ENCODE measurements around the gene GAB3.

The GAB3 gene

GRCh38 chrX:154751669-154752271 is 893 bp upstream of the GAB3 start:
- no peak for DNase-seq (ENCODE audit: low read depth, low spot score)

GRCh38 chrX:154751203-154751668 is 359 bp upstream of the GAB3 start:
- DNase-seq (ENCODE audit: low read depth, low spot score): no peak

- DNase-seq (ENCODE audit: low read depth, low spot score): no peak
Measured at GRCh38 chrX:154749856-154750255, 1.0 kb downstream of the GAB3 start.

GRCh38 chrX:154748712-154749339 is 2.1 kb downstream of the GAB3 start:
- DNase-seq (ENCODE audit: low read depth, low spot score): no peak

GRCh38 chrX:154742613-154743012 is 8.3 kb downstream of the GAB3 start:
- DNase-seq (ENCODE audit: low read depth, low spot score): no peak

- DNase-seq (ENCODE audit: low read depth, low spot score): no peak
Measured at GRCh38 chrX:154739952-154740465, 10.9 kb downstream of the GAB3 start.

GRCh38 chrX:154738011-154738738 is 12.7 kb downstream of the GAB3 start:
- DNase-seq (ENCODE audit: low read depth, low spot score): no peak

GRCh38 chrX:154737136-154737535 is 13.7 kb downstream of the GAB3 start:
- no peak for DNase-seq (ENCODE audit: low read depth, low spot score)

- DNase-seq (ENCODE audit: low read depth, low spot score): no peak
Measured at GRCh38 chrX:154735695-154736393, 15.0 kb downstream of the GAB3 start.

GRCh38 chrX:154734061-154734781 is 16.7 kb downstream of the GAB3 start:
- no peak for DNase-seq (ENCODE audit: low read depth, low spot score)

GRCh38 chrX:154733066-154733425 is 17.8 kb downstream of the GAB3 start:
- DNase-seq (ENCODE audit: low read depth, low spot score): no peak

GRCh38 chrX:154732421-154733065 is 18.3 kb downstream of the GAB3 start:
- DNase-seq (ENCODE audit: low read depth, low spot score): no peak

GRCh38 chrX:154731881-154732280 is 19.0 kb downstream of the GAB3 start:
- no peak for DNase-seq (ENCODE audit: low read depth, low spot score)

GRCh38 chrX:154731184-154731583 is 19.7 kb downstream of the GAB3 start:
- no peak for DNase-seq (ENCODE audit: low read depth, low spot score)

GRCh38 chrX:154730253-154730891 is 20.5 kb downstream of the GAB3 start:
- DNase-seq (ENCODE audit: low read depth, low spot score): no peak

- DNase-seq (ENCODE audit: low read depth, low spot score): no peak
Measured at GRCh38 chrX:154729439-154729838, 21.4 kb downstream of the GAB3 start.

GRCh38 chrX:154728431-154729190 is 22.3 kb downstream of the GAB3 start:
- no peak for DNase-seq (ENCODE audit: low read depth, low spot score)

- no peak for DNase-seq (ENCODE audit: low read depth, low spot score)
Measured at GRCh38 chrX:154727871-154728270, 23.0 kb downstream of the GAB3 start.

GRCh38 chrX:154727418-154727817 is 23.5 kb downstream of the GAB3 start:
- DNase-seq (ENCODE audit: low read depth, low spot score): no peak
